H1 (cell line): ENCODE results near the gene SYNPR. TPM values are rescaled to one million over a fixed set of nuclear protein-coding genes. Genes with fewer than 3 reads are reported as not detected.

ENCODE experiments used
- HDAC2 ChIP-seq, 2 experiments: fragments of 300-600 bp in 1 of 2; sonication (generic) in 1 of 2; IDR thresholded peaks; 2 replicates each; pipeline ENCODE4 v1.6.1; 2011 to 2012; ENCODE audit warnings: low read depth in 2 of 2, low read length in 2 of 2, mild to moderate bottlenecking in 2 of 2, moderate library complexity in 2 of 2, borderline replicate concordance in 1 of 2, inconsistent platforms in 1 of 2
- RAD21 ChIP-seq, 2 experiments: IDR thresholded peaks in 1 of 2; conservative IDR thresholded peaks in 1 of 2; 2 replicates each; pipeline ENCODE4 v1.6.1; 2011; ENCODE audit warnings: low read depth in 2 of 2, low read length in 2 of 2, improper control_type of control experiment in 1 of 2, inconsistent platforms in 1 of 2, mild to moderate bottlenecking in 1 of 2, moderate library complexity in 1 of 2
- RBBP5 ChIP-seq: IDR thresholded peaks from 2 replicates; pipeline ENCODE4 v1.7.1; 2012; ENCODE audit warnings: low read depth, mild to moderate bottlenecking, inconsistent platforms, low read length, moderate library complexity, borderline replicate concordance
- TEAD4 ChIP-seq: IDR thresholded peaks from 2 replicates; pipeline ENCODE4 v1.6.1; 2012; ENCODE audit warnings: low read depth, low read length, inconsistent platforms, mixed read lengths
- ZNF274 ChIP-seq: IDR thresholded peaks from 2 replicates; pipeline ENCODE4 v1.7.0; 2012; ENCODE audit warnings: low read length, borderline replicate concordance; ENCODE audit errors: extremely low read depth
- polyA plus RNA-seq, 7 experiments: library from polyadenylated mRNA; depleted of rRNA in 3 of 7; stranded (reverse) in 5 of 7; unstranded in 2 of 7; fragments of >200 nt in 5 of 7; fragments of 200-250 nt in 2 of 7; gene quantifications; 1 replicate in 5 of 7; 2 replicates in 1 of 7; 4 replicates in 1 of 7; pipeline versions ENCODE4 v1.2.1 to v1.2.3, GENCODE V29; 2011 to 2013; ENCODE audit warnings: missing spikeins in 2 of 7, mixed read lengths in 2 of 7
- total RNA-seq: library from RNA; stranded (reverse); fragmentation: NEBNext Ultra II Directional; extraction: Animal tissue kit (Norgen Biotek cat#: 25700); gene quantifications from 2 replicates; pipeline ENCODE4 v1.2.1, GENCODE V29; 2021
- TF ChIP-seq, protein P1 (sequence below): fragments of 300-600 bp; sonication (generic); IDR thresholded peaks from 2 replicates; pipeline ENCODE4 v1.7.1; 2012; ENCODE audit warnings: low read length, moderate library complexity, mild to moderate bottlenecking, inconsistent platforms; ENCODE audit not compliant: insufficient replicate concordance
- TF ChIP-seq, protein P2 (sequence below), 3 experiments: IDR thresholded peaks; 1 replicate in 2 of 3; 2 replicates in 1 of 3; pipeline versions ENCODE4 v1.5.1 to v1.6.1; 2011; ENCODE audit warnings: low read length in 3 of 3, mild to moderate bottlenecking in 3 of 3, inconsistent platforms in 2 of 3, low read depth in 1 of 3, moderate library complexity in 1 of 3; ENCODE audit not compliant: insufficient read depth in 1 of 3; ENCODE audit errors: control extremely low read depth in 1 of 3
- TF ChIP-seq, protein P3 (sequence below): IDR thresholded peaks from 2 replicates; pipeline ENCODE4 v1.6.1; 2012; ENCODE audit warnings: inconsistent platforms

SYNPR gene
- total and polyA plus RNA-seq, 2 of the 8 experiments (the other 6 are each of a cell fraction or from before 2014, with no cell fraction given), result 0.39 to 0.99 TPM

DNA sequence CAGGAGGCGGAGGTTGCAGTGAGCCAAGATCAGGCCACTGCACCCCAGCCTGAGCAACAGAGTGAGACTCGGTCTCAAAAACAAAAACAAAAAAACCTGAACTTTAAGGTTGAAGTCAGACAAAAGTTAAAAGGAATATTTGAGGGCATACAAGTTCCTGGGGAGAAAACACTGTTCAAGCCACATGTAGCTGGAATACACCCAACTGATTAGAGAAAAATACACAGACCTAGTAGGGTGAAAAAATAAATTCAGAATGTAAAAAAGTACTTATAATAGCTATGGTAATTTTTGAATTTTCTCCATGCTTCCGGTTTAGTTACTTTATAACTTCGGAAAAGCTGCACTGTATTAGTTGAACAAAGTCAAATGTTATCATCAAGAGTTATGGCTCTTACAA is 331.7 kb downstream of the SYNPR start (continued):
- TF ChIP-seq, protein P1, sequence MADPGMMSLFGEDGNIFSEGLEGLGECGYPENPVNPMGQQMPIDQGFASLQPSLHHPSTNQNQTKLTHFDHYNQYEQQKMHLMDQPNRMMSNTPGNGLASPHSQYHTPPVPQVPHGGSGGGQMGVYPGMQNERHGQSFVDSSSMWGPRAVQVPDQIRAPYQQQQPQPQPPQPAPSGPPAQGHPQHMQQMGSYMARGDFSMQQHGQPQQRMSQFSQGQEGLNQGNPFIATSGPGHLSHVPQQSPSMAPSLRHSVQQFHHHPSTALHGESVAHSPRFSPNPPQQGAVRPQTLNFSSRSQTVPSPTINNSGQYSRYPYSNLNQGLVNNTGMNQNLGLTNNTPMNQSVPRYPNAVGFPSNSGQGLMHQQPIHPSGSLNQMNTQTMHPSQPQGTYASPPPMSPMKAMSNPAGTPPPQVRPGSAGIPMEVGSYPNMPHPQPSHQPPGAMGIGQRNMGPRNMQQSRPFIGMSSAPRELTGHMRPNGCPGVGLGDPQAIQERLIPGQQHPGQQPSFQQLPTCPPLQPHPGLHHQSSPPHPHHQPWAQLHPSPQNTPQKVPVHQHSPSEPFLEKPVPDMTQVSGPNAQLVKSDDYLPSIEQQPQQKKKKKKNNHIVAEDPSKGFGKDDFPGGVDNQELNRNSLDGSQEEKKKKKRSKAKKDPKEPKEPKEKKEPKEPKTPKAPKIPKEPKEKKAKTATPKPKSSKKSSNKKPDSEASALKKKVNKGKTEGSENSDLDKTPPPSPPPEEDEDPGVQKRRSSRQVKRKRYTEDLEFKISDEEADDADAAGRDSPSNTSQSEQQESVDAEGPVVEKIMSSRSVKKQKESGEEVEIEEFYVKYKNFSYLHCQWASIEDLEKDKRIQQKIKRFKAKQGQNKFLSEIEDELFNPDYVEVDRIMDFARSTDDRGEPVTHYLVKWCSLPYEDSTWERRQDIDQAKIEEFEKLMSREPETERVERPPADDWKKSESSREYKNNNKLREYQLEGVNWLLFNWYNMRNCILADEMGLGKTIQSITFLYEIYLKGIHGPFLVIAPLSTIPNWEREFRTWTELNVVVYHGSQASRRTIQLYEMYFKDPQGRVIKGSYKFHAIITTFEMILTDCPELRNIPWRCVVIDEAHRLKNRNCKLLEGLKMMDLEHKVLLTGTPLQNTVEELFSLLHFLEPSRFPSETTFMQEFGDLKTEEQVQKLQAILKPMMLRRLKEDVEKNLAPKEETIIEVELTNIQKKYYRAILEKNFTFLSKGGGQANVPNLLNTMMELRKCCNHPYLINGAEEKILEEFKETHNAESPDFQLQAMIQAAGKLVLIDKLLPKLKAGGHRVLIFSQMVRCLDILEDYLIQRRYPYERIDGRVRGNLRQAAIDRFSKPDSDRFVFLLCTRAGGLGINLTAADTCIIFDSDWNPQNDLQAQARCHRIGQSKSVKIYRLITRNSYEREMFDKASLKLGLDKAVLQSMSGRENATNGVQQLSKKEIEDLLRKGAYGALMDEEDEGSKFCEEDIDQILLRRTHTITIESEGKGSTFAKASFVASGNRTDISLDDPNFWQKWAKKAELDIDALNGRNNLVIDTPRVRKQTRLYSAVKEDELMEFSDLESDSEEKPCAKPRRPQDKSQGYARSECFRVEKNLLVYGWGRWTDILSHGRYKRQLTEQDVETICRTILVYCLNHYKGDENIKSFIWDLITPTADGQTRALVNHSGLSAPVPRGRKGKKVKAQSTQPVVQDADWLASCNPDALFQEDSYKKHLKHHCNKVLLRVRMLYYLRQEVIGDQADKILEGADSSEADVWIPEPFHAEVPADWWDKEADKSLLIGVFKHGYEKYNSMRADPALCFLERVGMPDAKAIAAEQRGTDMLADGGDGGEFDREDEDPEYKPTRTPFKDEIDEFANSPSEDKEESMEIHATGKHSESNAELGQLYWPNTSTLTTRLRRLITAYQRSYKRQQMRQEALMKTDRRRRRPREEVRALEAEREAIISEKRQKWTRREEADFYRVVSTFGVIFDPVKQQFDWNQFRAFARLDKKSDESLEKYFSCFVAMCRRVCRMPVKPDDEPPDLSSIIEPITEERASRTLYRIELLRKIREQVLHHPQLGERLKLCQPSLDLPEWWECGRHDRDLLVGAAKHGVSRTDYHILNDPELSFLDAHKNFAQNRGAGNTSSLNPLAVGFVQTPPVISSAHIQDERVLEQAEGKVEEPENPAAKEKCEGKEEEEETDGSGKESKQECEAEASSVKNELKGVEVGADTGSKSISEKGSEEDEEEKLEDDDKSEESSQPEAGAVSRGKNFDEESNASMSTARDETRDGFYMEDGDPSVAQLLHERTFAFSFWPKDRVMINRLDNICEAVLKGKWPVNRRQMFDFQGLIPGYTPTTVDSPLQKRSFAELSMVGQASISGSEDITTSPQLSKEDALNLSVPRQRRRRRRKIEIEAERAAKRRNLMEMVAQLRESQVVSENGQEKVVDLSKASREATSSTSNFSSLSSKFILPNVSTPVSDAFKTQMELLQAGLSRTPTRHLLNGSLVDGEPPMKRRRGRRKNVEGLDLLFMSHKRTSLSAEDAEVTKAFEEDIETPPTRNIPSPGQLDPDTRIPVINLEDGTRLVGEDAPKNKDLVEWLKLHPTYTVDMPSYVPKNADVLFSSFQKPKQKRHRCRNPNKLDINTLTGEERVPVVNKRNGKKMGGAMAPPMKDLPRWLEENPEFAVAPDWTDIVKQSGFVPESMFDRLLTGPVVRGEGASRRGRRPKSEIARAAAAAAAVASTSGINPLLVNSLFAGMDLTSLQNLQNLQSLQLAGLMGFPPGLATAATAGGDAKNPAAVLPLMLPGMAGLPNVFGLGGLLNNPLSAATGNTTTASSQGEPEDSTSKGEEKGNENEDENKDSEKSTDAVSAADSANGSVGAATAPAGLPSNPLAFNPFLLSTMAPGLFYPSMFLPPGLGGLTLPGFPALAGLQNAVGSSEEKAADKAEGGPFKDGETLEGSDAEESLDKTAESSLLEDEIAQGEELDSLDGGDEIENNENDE, result no peak
- no peak for TF ChIP-seq HDAC2 (IDR thresholded peaks at IDR 0.05; ENCODE audit: borderline replicate concordance in 1 of 2, low read depth in 2 of 2, low read length in 2 of 2)
- no peak for TF ChIP-seq RBBP5
- no peak for TF ChIP-seq TEAD4
- TF ChIP-seq ZNF274, result no peak
- TF ChIP-seq RAD21 (IDR thresholded peaks at IDR 0.05 in 1 of 2, conservative IDR thresholded peaks at IDR 0.05 in 1 of 2; ENCODE audit: low read depth in 2 of 2, low read length in 2 of 2), result no peak
- TF ChIP-seq, protein P2, sequence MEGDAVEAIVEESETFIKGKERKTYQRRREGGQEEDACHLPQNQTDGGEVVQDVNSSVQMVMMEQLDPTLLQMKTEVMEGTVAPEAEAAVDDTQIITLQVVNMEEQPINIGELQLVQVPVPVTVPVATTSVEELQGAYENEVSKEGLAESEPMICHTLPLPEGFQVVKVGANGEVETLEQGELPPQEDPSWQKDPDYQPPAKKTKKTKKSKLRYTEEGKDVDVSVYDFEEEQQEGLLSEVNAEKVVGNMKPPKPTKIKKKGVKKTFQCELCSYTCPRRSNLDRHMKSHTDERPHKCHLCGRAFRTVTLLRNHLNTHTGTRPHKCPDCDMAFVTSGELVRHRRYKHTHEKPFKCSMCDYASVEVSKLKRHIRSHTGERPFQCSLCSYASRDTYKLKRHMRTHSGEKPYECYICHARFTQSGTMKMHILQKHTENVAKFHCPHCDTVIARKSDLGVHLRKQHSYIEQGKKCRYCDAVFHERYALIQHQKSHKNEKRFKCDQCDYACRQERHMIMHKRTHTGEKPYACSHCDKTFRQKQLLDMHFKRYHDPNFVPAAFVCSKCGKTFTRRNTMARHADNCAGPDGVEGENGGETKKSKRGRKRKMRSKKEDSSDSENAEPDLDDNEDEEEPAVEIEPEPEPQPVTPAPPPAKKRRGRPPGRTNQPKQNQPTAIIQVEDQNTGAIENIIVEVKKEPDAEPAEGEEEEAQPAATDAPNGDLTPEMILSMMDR (IDR thresholded peaks at IDR 0.05; ENCODE audit: control extremely low read depth in 1 of 3, insufficient read depth in 1 of 3, low read depth in 1 of 3, low read length in 3 of 3), result no peak
- TF ChIP-seq, protein P3, sequence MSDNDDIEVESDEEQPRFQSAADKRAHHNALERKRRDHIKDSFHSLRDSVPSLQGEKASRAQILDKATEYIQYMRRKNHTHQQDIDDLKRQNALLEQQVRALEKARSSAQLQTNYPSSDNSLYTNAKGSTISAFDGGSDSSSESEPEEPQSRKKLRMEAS, result no peak
